ENCODE measurements around the gene EPB41L3.
A peak's percentile ranks its signal among the peaks of the same experiment; 100 is the strongest.

Gene EPB41L3

GRCh38 chr18:5469340-5469739 lies 74.5 kb downstream of the EPB41L3 start:
- no peak overlapping the region for H3K4me3 ChIP-seq (ENCODE audit: control insufficient read depth, low read depth, low read length)
- DNase-seq (ENCODE audit: low read depth): no peak
- TF ChIP-seq CTCF (conservative IDR thresholded peaks at IDR 0.05; ENCODE audit: control insufficient read depth, insufficient read depth, low read depth, low read length): no peak

- H3K4me3 ChIP-seq (ENCODE audit: control insufficient read depth, low read depth, low read length): no peak overlapping the region
- no peak for TF ChIP-seq CTCF (conservative IDR thresholded peaks at IDR 0.05; ENCODE audit: control insufficient read depth, insufficient read depth, low read depth, low read length)
- DNase-seq (ENCODE audit: low read depth): no peak
These were observed 75.4 kb downstream of the EPB41L3 start for GRCh38 chr18:5468394-5468793.

- no peak for DNase-seq (ENCODE audit: low read depth)
- no peak overlapping the region for H3K4me3 ChIP-seq (ENCODE audit: control insufficient read depth, low read depth, low read length)
- TF ChIP-seq CTCF (conservative IDR thresholded peaks at IDR 0.05; ENCODE audit: control insufficient read depth, insufficient read depth, low read depth, low read length): no peak
These were observed 76.1 kb downstream of the EPB41L3 start for GRCh38 chr18:5467671-5468070.

- TF ChIP-seq CTCF (conservative IDR thresholded peaks at IDR 0.05; ENCODE audit: control insufficient read depth, insufficient read depth, low read depth, low read length): no peak
- no peak overlapping the region for H3K4me3 ChIP-seq (ENCODE audit: control insufficient read depth, low read depth, low read length)
- no peak for DNase-seq (ENCODE audit: low read depth)
These were observed 77.5 kb downstream of the EPB41L3 start for GRCh38 chr18:5466256-5466655.

GRCh38 chr18:5464251-5464650 lies 79.5 kb downstream of the EPB41L3 start:
- DNase-seq (ENCODE audit: low read depth): peak; percentile 42
- TF ChIP-seq CTCF (conservative IDR thresholded peaks at IDR 0.05; ENCODE audit: control insufficient read depth, insufficient read depth, low read depth, low read length): no peak
- H3K4me3 ChIP-seq (ENCODE audit: control insufficient read depth, low read depth, low read length): no peak overlapping the region

GRCh38 chr18:5463831-5464230 lies 80.0 kb downstream of the EPB41L3 start:
- no peak for TF ChIP-seq CTCF (conservative IDR thresholded peaks at IDR 0.05; ENCODE audit: control insufficient read depth, insufficient read depth, low read depth, low read length)
- DNase-seq (ENCODE audit: low read depth): peak; percentile 6
- H3K4me3 ChIP-seq (ENCODE audit: control insufficient read depth, low read depth, low read length): no peak overlapping the region

GRCh38 chr18:5463390-5463789 lies 80.4 kb downstream of the EPB41L3 start:
- no peak overlapping the region for H3K4me3 ChIP-seq (ENCODE audit: control insufficient read depth, low read depth, low read length)
- peak; percentile 99 for DNase-seq (ENCODE audit: low read depth)
- no peak for TF ChIP-seq CTCF (conservative IDR thresholded peaks at IDR 0.05; ENCODE audit: control insufficient read depth, insufficient read depth, low read depth, low read length)

All from fibroblast of mammary gland (primary cell).